Sigmoid colon (tissue), 7 donors: ENCODE measurements around the gene ERGIC1. TPM values are rescaled to one million over a fixed set of nuclear protein-coding genes. Genes with fewer than 3 reads are reported as not detected.
A peak's percentile ranks its signal among the peaks of the same experiment; 100 is the strongest.
"Not testable (repeated sequence)": the region's sequence is repeated elsewhere in the genome, so short reads cannot be mapped to it uniquely, and the experiment has no call there.

Experiments used
- DNase-seq: peaks from one replicate; pipeline ENCODE4 v3.0.0-alpha.2; 2019
- H3K27ac ChIP-seq, 4 donors: fragments of 200-600 bp; sonication (generic); one replicate each; pipeline ENCODE4 v1.5.1; 2016 to 2019; ENCODE audit warnings: mild to moderate bottlenecking in 1 of 4
- H3K27me3 ChIP-seq, 3 donors: fragments of 200-600 bp; sonication (generic); one replicate each; pipeline ENCODE4 v1.5.1; 2019; ENCODE audit warnings: mild to moderate bottlenecking in 1 of 3
- H3K36me3 ChIP-seq, 4 donors: fragments of 200-600 bp; sonication (generic); one replicate each; pipeline ENCODE4 v1.5.1; 2016 to 2019
- H3K4me1 ChIP-seq, 4 donors: fragments of 200-600 bp; sonication (generic); one replicate each; pipeline ENCODE4 v1.5.1; 2017 to 2019
- H3K4me3 ChIP-seq, 4 donors: fragments of 200-600 bp; sonication (generic); one replicate each; pipeline ENCODE4 v1.5.1; 2017 to 2019; ENCODE audit warnings: mild to moderate bottlenecking in 2 of 4, moderate library complexity in 1 of 4
- H3K9me3 ChIP-seq, 4 donors: fragments of 200-600 bp in 3 of 4; sonication (generic) in 3 of 4; one replicate each; pipeline versions ENCODE4 v1.5.1 to v1.6.1; 2013 to 2019
- EP300 ChIP-seq, 4 donors: sonication (generic); formaldehyde crosslinking; IDR thresholded peaks; one replicate each; pipeline ENCODE4 v1.6.1; 2017; ENCODE audit warnings: antibody characterized with exemption in 4 of 4
- POLR2A ChIP-seq, 2 donors: fragments of 450-650 bp; IDR thresholded peaks; one replicate each; pipeline ENCODE4 v1.6.1; 2016; ENCODE audit warnings: antibody characterized with exemption in 2 of 2, mild to moderate bottlenecking in 2 of 2, moderate library complexity in 2 of 2
- POLR2AphosphoS5 ChIP-seq, 4 donors: sonication (generic); formaldehyde crosslinking; IDR thresholded peaks; one replicate each; pipeline ENCODE4 v1.6.1; 2017; ENCODE audit warnings: antibody characterized with exemption in 4 of 4
- WGBS, 2 donors: extraction: QIAGEN DNeasy Blood & Tissue Kit; methylation state at CpG; one replicate each; pipeline ENCODE4 v1.1.7; 2013; 5-methylcytosine and 5-hydroxymethylcytosine counted together
- intact Hi-C: fragments of 100-400 bp; cut with DNase I; formaldehyde crosslinking; loops from one replicate; pipeline ENCODE4 v1.15.1; 2023
- polyA plus RNA-seq, 3 donors: library from polyadenylated mRNA; stranded (reverse); fragments of 200-250 nt; gene quantifications; one replicate each; pipeline ENCODE4 v1.2.3, GENCODE V29; 2013
- total RNA-seq, 4 donors: library from RNA; depleted of rRNA; stranded (reverse); fragments of >200 nt; gene quantifications; one replicate each; pipeline ENCODE4 v1.1.0, GENCODE V29; 2016
- TF ChIP-seq, protein P1 (sequence below), 4 experiments: fragments of 450-650 bp in 3 of 4; fragments of 200-600 bp in 1 of 4; IDR thresholded peaks; one replicate each; pipeline ENCODE4 v1.5.1; 2016 to 2019; ENCODE audit warnings: antibody characterized with exemption in 4 of 4, mild to moderate bottlenecking in 3 of 4, moderate library complexity in 2 of 4
- donor health status: healthy with polysubstance abuse.
- donor health status: Bipolar disorder and iron deficiency.
- donor health status: healthy.

ERGIC1 gene
- total RNA-seq: 100 to 1,000 TPM in 1 of 4 donors, 10 to 100 TPM in 3; 80.6 to 117 (median 95.7) TPM
- 100 to 1,000 TPM; 125 to 160 (median 132) TPM for polyA plus RNA-seq

- intact Hi-C loops: loop anchor here (2.0 kb wide), 1 partner anchor 57 kb away; no protein-coding TSS in a partner anchor
- no peak for TF ChIP-seq EP300 (IDR thresholded peaks at IDR 0.05)
- peak; percentile 68 to 84 (median 80) for TF ChIP-seq POLR2AphosphoS5 (IDR thresholded peaks at IDR 0.05)
- TF ChIP-seq POLR2A (IDR thresholded peaks at IDR 0.05): peak; percentile 43 to 50
- TF ChIP-seq, protein P1, sequence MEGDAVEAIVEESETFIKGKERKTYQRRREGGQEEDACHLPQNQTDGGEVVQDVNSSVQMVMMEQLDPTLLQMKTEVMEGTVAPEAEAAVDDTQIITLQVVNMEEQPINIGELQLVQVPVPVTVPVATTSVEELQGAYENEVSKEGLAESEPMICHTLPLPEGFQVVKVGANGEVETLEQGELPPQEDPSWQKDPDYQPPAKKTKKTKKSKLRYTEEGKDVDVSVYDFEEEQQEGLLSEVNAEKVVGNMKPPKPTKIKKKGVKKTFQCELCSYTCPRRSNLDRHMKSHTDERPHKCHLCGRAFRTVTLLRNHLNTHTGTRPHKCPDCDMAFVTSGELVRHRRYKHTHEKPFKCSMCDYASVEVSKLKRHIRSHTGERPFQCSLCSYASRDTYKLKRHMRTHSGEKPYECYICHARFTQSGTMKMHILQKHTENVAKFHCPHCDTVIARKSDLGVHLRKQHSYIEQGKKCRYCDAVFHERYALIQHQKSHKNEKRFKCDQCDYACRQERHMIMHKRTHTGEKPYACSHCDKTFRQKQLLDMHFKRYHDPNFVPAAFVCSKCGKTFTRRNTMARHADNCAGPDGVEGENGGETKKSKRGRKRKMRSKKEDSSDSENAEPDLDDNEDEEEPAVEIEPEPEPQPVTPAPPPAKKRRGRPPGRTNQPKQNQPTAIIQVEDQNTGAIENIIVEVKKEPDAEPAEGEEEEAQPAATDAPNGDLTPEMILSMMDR (IDR thresholded peaks at IDR 0.05): no peak
These were observed at the start of gene ERGIC1 for GRCh38 chr5:172833686-172834414. Gene ERGIC1 (plus strand): TSS chr5:172834251. CDS start chr5:172834414, 163 bp downstream.

DNA sequence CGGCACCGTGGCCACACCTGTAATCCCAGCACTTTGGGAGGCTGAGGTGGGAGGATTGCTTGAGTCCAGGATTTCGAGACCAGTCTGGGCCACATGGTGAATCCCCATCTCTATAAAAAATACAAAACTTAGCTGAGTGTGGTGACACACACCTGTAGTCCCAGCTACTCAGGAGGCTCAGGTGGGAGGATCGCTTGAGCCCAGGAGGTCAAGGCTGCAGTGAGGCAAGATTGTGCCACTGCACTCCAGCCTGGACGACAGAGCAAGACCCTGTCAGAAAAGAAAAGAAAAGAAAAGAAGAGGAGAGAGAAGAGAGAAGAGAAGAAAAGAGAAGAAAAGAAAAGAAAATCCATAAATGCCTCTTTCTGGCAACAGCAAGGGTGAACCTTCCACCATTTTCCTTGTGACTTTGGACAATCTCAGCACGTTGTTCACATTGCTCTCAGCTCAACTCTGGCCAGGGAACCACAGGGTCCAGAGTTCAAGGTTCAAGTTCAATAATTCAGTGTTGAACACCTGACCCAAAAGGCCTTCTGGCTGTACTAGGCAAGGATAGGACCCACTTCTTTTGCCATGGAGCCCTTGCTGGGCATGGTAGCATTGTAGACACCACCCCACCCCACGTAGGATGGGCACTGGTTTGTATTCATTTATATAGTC lies 48.5 kb upstream of the ERGIC1 start:
- Histone ChIP-seq H3K27me3 (no peaks in the 10 kb centered on the region), H3K4me1 (peaks cover 0 to 24% (median 16%) of the 10 kb centered on the region in 4 donors), H3K9me3 (no peaks in the 10 kb centered on the region), H3K4me3 (no peak overlapping the region), H3K36me3 (no peaks in the 10 kb centered on the region), H3K27ac (no peak overlapping the region)
- intact Hi-C loops: no loop called here
- TF ChIP-seq POLR2AphosphoS5 (IDR thresholded peaks at IDR 0.05): no peak
- no peak for TF ChIP-seq EP300 (IDR thresholded peaks at IDR 0.05)
- TF ChIP-seq, protein P1 (IDR thresholded peaks at IDR 0.05): no peak
- no peak for TF ChIP-seq POLR2A (IDR thresholded peaks at IDR 0.05)
- WGBS, 2 donors: 75 to 88% methylated on average over 7 of the region's 7 CpGs
- DNase-seq: peak; percentile 37

More at GRCh38 chr5:172833686-172834414, at the start of gene ERGIC1:
- WGBS, 2 donors: 1 to 4% methylated on average over 53 of the region's 53 CpGs
- Histone ChIP-seq H3K4me1 (peaks cover 0 to 47% (median 42%) of the 10 kb centered on the region in 4 donors), H3K27me3 (no peaks in the 10 kb centered on the region), H3K36me3 (no peaks in the 10 kb centered on the region), H3K4me3 (peak within 1 kb of the TSS; percentile 87 to 96 (median 94)), H3K9me3 (no peaks in the 10 kb centered on the region), H3K27ac (peak within 1 kb of the TSS; percentile 86 to 96 (median 92))
- peak; percentile 92 for DNase-seq

- no peak overlapping the region for H3K4me3 ChIP-seq
- H3K27me3 ChIP-seq: no peaks in the 10 kb centered on the region
- H3K9me3 ChIP-seq: no peaks in the 10 kb centered on the region
- no peak overlapping the region for H3K27ac ChIP-seq
- intact Hi-C loops: no loop called here
- peaks cover 0 to 24% (median 16%) of the 10 kb centered on the region in 4 donors for H3K4me1 ChIP-seq
- 90 to 94% methylated on average over 9 of the region's 9 CpGs for WGBS, 2 donors
- no peaks in the 10 kb centered on the region for H3K36me3 ChIP-seq
- DNase-seq: no peak
- TF ChIP-seq EP300 (IDR thresholded peaks at IDR 0.05) (no peak), POLR2A (IDR thresholded peaks at IDR 0.05) (no peak), POLR2AphosphoS5 (IDR thresholded peaks at IDR 0.05) (no peak)
- TF ChIP-seq, protein P1 (IDR thresholded peaks at IDR 0.05): no peak
These were observed 47.2 kb upstream of the ERGIC1 start for GRCh38 chr5:172786736-172787462.

- H3K27me3 ChIP-seq, H3K36me3 ChIP-seq, H3K4me3 ChIP-seq, H3K27ac ChIP-seq, DNase-seq, H3K9me3 ChIP-seq, intact Hi-C loops: not testable (repeated sequence)
- peaks cover 0 to 24% (median 16%) of the 10 kb centered on the region in 4 donors for H3K4me1 ChIP-seq
- 87 to 90% methylated on average over 3 of the region's 3 CpGs for WGBS, 2 donors
These were observed 46.5 kb upstream of the ERGIC1 start for GRCh38 chr5:172787538-172787937.
